Ecto neural progenitor cell (in vitro differentiated cells): Measurements from ENCODE around the gene ZNF502.

Experiments
- DNase-seq: peaks from one replicate; pipeline ENCODE4 v3.0.0-alpha.2; 2018; ENCODE audit warnings: low spot score

ZNF502 gene

GRCh38 chr3:44771424-44772098 lies 59.1 kb downstream of the ZNF502 start:
- DNase-seq: no peak

- DNase-seq: no peak
Observed at GRCh38 chr3:44772099-44772442, 59.6 kb downstream of the ZNF502 start.
